Spleen (tissue), 11 donors: Measurements from ENCODE around the gene ARHGAP22. TPM values are rescaled to one million over a fixed set of nuclear protein-coding genes. Genes with fewer than 3 reads are reported as not detected.

Source experiments
- DNase-seq: peaks from one replicate; pipeline ENCODE4 v3.0.0-alpha.2; 2020
- H3K27ac ChIP-seq, 8 donors: fragments of 200-600 bp; sonication (generic) in 7 of 8; 1 replicate in 4 of 8; 2 replicates in 4 of 8; pipeline versions ENCODE4 v1.5.0 to v1.8.0; 2016 to 2021; ENCODE audit warnings: inconsistent platforms in 4 of 8, mild to moderate bottlenecking in 4 of 8, moderate library complexity in 1 of 8
- H3K27me3 ChIP-seq, 7 donors: fragments of 200-600 bp; sonication (generic) in 6 of 7; replicated peaks in 1 of 7; 1 replicate in 4 of 7; 2 replicates in 3 of 7; pipeline versions ENCODE4 v1.5.0 to v1.8.0; 2016 to 2021; ENCODE audit warnings: inconsistent platforms in 3 of 7, mild to moderate bottlenecking in 1 of 7
- H3K36me3 ChIP-seq, 6 donors: fragments of 200-600 bp; sonication (generic) in 5 of 6; 1 replicate in 4 of 6; 2 replicates in 2 of 6; pipeline versions ENCODE4 v1.5.0 to v1.8.0; 2016 to 2021; ENCODE audit warnings: inconsistent platforms in 2 of 6
- H3K4me1 ChIP-seq, 6 donors: fragments of 200-600 bp; sonication (generic) in 5 of 6; 1 replicate in 3 of 6; 2 replicates in 3 of 6; pipeline versions ENCODE4 v1.5.0 to v1.8.0; 2016 to 2021; ENCODE audit warnings: inconsistent platforms in 3 of 6
- H3K4me3 ChIP-seq, 8 donors: fragments of 200-600 bp; sonication (generic) in 7 of 8; 1 replicate in 4 of 8; 2 replicates in 4 of 8; pipeline versions ENCODE4 v1.5.0 to v1.8.0; 2016 to 2021; ENCODE audit warnings: inconsistent platforms in 4 of 8, mild to moderate bottlenecking in 4 of 8, moderate library complexity in 2 of 8
- H3K9me3 ChIP-seq, 8 donors: fragments of 200-600 bp; sonication (generic) in 7 of 8; 1 replicate in 4 of 8; 2 replicates in 4 of 8; pipeline versions ENCODE4 v1.5.0 to v1.8.0; 2016 to 2021; ENCODE audit warnings: inconsistent platforms in 4 of 8
- POLR2A ChIP-seq, 3 donors: fragments of 450-650 bp; IDR thresholded peaks; one replicate each; pipeline ENCODE4 v1.5.1; 2017; ENCODE audit warnings: antibody characterized with exemption in 3 of 3, mild to moderate bottlenecking in 1 of 3
- POLR2AphosphoS5 ChIP-seq, 3 donors: sonication (generic); formaldehyde crosslinking; IDR thresholded peaks; one replicate each; pipeline ENCODE4 v1.5.1; 2017; ENCODE audit warnings: antibody characterized with exemption in 3 of 3
- WGBS, 5 donors: extraction: QIAGEN DNeasy Blood & Tissue Kit in 3 of 5; methylation state at CpG; one replicate each; pipeline versions ENCODE4 v1.1.5 to v1.1.7; 2013 to 2018; 5-methylcytosine and 5-hydroxymethylcytosine counted together
- intact Hi-C: fragments of 100-400 bp; cut with DNase I; formaldehyde crosslinking; loops from one replicate; pipeline ENCODE4 v1.15.0; 2023; ENCODE audit warnings: low total_unique reads
- polyA plus RNA-seq, 3 donors: library from polyadenylated mRNA; stranded (reverse); fragments of 200-250 nt; gene quantifications; one replicate each; pipeline ENCODE4 v1.2.1, GENCODE V29; 2013
- total RNA-seq, 7 donors: library from RNA; depleted of rRNA in 3 of 7; stranded (reverse); fragments of >200 nt in 3 of 7; fragmentation: NEBNext Ultra II Directional in 4 of 7; extraction: Animal tissue kit (Norgen Biotek cat#: 25700) in 4 of 7; gene quantifications; one replicate each; pipeline versions ENCODE4 v1.1.0 to v1.2.1, GENCODE V29; 2016 to 2021
- TF ChIP-seq, protein P1 (sequence below), 11 experiments: fragments of 200-600 bp in 7 of 11; fragments of 450-650 bp in 4 of 11; sonication (generic) in 4 of 11; IDR thresholded peaks in 8 of 11; conservative IDR thresholded peaks in 3 of 11; 1 replicate in 7 of 11; 2 replicates in 4 of 11; pipeline versions ENCODE4 v1.4.0 to v1.8.0; 2016 to 2021; ENCODE audit warnings: antibody characterized with exemption in 11 of 11, inconsistent platforms in 4 of 11, mild to moderate bottlenecking in 1 of 11
- donor health status: healthy with polysubstance abuse.
- donor health status: DM: no; HTN: no; CAD: no; lungs with moderate emphysema.
- donor health status: DM: no; HTN: no; CAD: no.
- donor health status: Bipolar disorder and iron deficiency.
- donor health status: healthy.
- donor health status: DM: no; HTN: no; CAD: no.
- donor health status: DM: yes; HTN: yes; CAD: no.

Gene ARHGAP22
- total and polyA plus RNA-seq, 10 donors = 0.56 to 7.5 (median 3.2) TPM

DNA sequence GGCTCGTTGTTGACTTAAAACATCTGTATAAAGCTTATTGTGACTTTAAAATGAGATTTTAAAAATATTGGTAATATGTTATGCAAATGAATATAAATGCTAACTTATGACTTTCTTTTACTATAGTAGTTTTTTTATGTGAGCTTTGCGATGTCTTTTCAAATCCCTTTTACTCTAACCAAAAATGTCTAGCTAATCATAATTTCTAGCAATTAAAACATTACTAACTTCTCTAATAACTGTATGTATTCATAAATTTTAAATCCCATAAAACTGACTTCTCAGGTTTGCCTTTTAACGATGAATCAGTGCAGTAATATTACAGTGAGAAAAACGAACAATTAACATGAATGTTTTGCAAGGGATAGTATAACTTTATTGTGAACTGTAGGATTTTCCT lies 185.2 kb downstream of the ARHGAP22 start:
- no peak for DNase-seq
- no peak overlapping the region for H3K27ac ChIP-seq
- H3K4me1 ChIP-seq = peaks cover 0 to 6% (median 0%) of the 10 kb centered on the region in 6 donors
- H3K4me3 ChIP-seq = no peak overlapping the region
- TF ChIP-seq POLR2A (IDR thresholded peaks at IDR 0.05) (no peak), POLR2AphosphoS5 (IDR thresholded peaks at IDR 0.05) (no peak)
- TF ChIP-seq, protein P1, sequence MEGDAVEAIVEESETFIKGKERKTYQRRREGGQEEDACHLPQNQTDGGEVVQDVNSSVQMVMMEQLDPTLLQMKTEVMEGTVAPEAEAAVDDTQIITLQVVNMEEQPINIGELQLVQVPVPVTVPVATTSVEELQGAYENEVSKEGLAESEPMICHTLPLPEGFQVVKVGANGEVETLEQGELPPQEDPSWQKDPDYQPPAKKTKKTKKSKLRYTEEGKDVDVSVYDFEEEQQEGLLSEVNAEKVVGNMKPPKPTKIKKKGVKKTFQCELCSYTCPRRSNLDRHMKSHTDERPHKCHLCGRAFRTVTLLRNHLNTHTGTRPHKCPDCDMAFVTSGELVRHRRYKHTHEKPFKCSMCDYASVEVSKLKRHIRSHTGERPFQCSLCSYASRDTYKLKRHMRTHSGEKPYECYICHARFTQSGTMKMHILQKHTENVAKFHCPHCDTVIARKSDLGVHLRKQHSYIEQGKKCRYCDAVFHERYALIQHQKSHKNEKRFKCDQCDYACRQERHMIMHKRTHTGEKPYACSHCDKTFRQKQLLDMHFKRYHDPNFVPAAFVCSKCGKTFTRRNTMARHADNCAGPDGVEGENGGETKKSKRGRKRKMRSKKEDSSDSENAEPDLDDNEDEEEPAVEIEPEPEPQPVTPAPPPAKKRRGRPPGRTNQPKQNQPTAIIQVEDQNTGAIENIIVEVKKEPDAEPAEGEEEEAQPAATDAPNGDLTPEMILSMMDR (IDR thresholded peaks at IDR 0.05 in 8 of 11, conservative IDR thresholded peaks at IDR 0.05 in 3 of 11) = no peak
- intact Hi-C loops = no loop called here
- 93 to 98% (median 97%) methylated on average over 4 of the region's 4 CpGs for WGBS, 5 donors
- H3K36me3 ChIP-seq = peaks cover 0 to 22% (median 0%) of the 10 kb centered on the region in 6 donors
- H3K27me3 ChIP-seq = no peaks in the 10 kb centered on the region
- no peaks in the 10 kb centered on the region for H3K9me3 ChIP-seq

DNA sequence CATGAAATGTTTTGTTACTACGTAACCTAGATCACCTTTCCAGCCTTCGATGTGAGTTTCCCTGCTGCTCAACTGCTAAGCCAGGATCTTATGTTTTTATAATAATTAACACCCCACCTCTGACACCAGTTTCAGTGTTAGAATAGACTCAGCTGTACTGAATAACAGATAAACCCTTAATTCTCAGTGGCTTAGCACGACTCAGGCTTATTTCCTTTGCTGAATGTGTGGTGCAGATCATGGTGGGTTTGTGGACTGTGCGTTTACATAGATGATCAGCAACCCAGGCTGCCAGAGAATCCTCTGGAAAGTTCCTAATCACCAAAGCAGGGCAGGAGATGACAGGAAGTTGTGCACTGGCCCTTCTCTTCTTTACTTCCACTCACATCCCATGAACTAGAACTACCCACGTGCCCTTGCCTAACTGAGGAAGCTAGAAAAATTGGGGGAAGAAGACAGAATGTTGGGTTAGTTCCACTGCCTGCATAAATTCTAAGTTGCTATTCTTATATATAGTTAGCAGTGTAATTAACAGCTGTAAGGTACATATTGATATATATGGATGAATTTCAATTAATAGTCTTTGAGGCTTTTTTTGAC lies 186.6 kb downstream of the ARHGAP22 start:
- DNase-seq = no peak
- TF ChIP-seq POLR2AphosphoS5 (IDR thresholded peaks at IDR 0.05) (no peak), POLR2A (IDR thresholded peaks at IDR 0.05) (no peak)
- TF ChIP-seq, protein P1 (IDR thresholded peaks at IDR 0.05 in 8 of 11, conservative IDR thresholded peaks at IDR 0.05 in 3 of 11) = no peak
- H3K27ac ChIP-seq = no peak overlapping the region
- H3K4me3 ChIP-seq = no peak overlapping the region
- H3K27me3 ChIP-seq = no peaks in the 10 kb centered on the region
- peaks cover 0 to under 1% (median 0%) of the 10 kb centered on the region in 8 donors for H3K9me3 ChIP-seq
- intact Hi-C loops = no loop called here
- H3K36me3 ChIP-seq = peaks cover 0 to 23% (median 0%) of the 10 kb centered on the region in 6 donors
- peaks cover 0 to 6% (median 0%) of the 10 kb centered on the region in 6 donors for H3K4me1 ChIP-seq
- WGBS, 5 donors = 74 to 85% (median 77%) methylated on average over 5 of the region's 5 CpGs

DNA sequence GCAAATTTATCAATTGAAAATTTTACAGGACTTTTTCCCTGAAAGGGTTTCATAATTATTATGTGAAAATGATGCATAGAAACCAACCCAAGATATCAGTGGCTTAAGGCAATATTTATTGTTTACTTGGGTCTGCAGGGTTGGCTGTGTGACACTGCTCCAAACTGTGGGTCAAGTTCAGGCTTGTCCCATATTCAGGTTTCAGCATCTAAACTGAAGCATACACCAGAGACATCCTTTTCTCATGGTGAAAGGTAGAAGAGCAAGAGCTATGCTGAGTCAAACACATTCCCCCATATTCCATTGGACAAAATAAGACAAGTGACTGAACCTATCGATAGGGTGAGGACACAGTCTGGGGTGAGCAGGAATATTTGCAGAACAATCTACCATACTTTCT lies 187.5 kb downstream of the ARHGAP22 start:
- DNase-seq = no peak
- Histone ChIP-seq H3K27ac (no peak overlapping the region), H3K9me3 (peaks cover 0 to 9% (median 7%) of the 10 kb centered on the region in 8 donors), H3K4me1 (peaks cover 0 to 6% (median 0%) of the 10 kb centered on the region in 6 donors), H3K4me3 (no peak overlapping the region), H3K36me3 (peaks cover 0 to 32% (median 8%) of the 10 kb centered on the region in 6 donors), H3K27me3 (no peaks in the 10 kb centered on the region)
- 92 to 97% (median 96%) methylated on average over 1 of the region's 1 CpG for WGBS, 5 donors
- intact Hi-C loops = no loop called here
- no peak for TF ChIP-seq POLR2A (IDR thresholded peaks at IDR 0.05)
- no peak for TF ChIP-seq POLR2AphosphoS5 (IDR thresholded peaks at IDR 0.05)
- TF ChIP-seq, protein P1 (IDR thresholded peaks at IDR 0.05 in 8 of 11, conservative IDR thresholded peaks at IDR 0.05 in 3 of 11) = no peak

DNA sequence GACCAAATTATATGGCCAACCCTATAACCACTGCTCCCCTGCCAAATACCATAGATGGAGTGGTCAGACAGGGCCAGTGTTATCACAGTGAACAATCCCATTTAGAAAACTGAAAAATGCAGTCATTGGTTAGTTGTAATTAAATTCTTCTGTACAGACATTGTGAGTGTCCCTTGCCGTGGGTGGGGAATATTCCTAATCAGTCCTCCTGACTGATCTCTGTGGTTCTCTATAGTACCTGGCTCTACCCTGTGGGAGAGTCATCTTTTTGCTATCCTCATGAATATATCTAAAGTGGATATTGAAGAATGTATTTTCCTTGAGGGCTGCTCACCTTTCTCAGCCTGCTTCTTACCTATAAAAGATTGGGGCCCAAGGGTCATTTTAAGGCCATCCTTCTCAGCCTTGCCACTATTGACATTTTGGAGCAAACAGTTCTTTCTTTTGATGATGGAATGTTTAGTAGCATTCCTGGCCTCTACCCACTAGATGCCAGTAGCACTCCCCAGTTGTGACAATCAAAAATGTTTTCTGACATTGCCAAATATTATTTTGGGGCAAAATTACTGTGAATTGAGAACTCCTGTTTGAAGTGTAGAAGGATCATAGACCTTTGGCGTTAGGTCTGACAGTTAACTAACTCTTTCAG lies 188.2 kb downstream of the ARHGAP22 start:
- peaks cover 0 to 39% (median 12%) of the 10 kb centered on the region in 6 donors for H3K36me3 ChIP-seq
- H3K4me3 ChIP-seq = no peak overlapping the region
- peaks cover 0 to 6% (median 0%) of the 10 kb centered on the region in 6 donors for H3K4me1 ChIP-seq
- H3K27me3 ChIP-seq = no peaks in the 10 kb centered on the region
- peaks cover 0 to 16% (median 14%) of the 10 kb centered on the region in 8 donors for H3K9me3 ChIP-seq
- no peak for DNase-seq
- intact Hi-C loops = no loop called here
- no peak overlapping the region for H3K27ac ChIP-seq
- WGBS, 5 donors = 82 to 97% (median 92%) methylated on average over 2 of the region's 2 CpGs
- TF ChIP-seq POLR2A (IDR thresholded peaks at IDR 0.05) = no peak
- TF ChIP-seq, protein P1 (IDR thresholded peaks at IDR 0.05 in 8 of 11, conservative IDR thresholded peaks at IDR 0.05 in 3 of 11) = no peak
